Measurements from ENCODE around the gene MREG. TPM values are rescaled to one million over a fixed set of nuclear protein-coding genes. Genes with fewer than 3 reads are reported as not detected.

MREG gene
- total RNA-seq, 4 donors from 2014 or later: 2.2 to 5.6 (median 3.7) TPM

- ATAC-seq (ENCODE audit: low FRiP score): no peak
- TF ChIP-seq CTCF (IDR thresholded peaks at IDR 0.05): no peak
- no peak for DNase-seq (ENCODE audit: low spot score)
Measured at GRCh38 chr2:215898363-215898762, 115.0 kb downstream of the MREG start.

GRCh38 chr2:215896921-215897320 lies 116.4 kb downstream of the MREG start:
- TF ChIP-seq CTCF (IDR thresholded peaks at IDR 0.05): no peak
- DNase-seq (ENCODE audit: low spot score) (no peak), ATAC-seq (ENCODE audit: low FRiP score) (no peak)

GRCh38 chr2:215895330-215895729 lies 118.0 kb downstream of the MREG start:
- TF ChIP-seq CTCF (IDR thresholded peaks at IDR 0.05): no peak
- ATAC-seq (ENCODE audit: low FRiP score) (no peak), DNase-seq (ENCODE audit: low spot score) (no peak)

Other genes starting within 250 kb of the MREG start
- 10 to 100 TPM; 18.5 to 57.9 (median 24.2) TPM for gene PECR, start 68.3 kb upstream of the MREG start, total RNA-seq
- gene TMEM169, start 68.4 kb upstream of the MREG start, total RNA-seq: 1 to 10 TPM in 1 of 4 donors, under 1 TPM in 3; 0.36 to 1.6 (median 0.70) TPM
- gene XRCC5, start 95.8 kb upstream of the MREG start, total RNA-seq: 100 to 1,000 TPM; 112 to 153 (median 143) TPM

All from omental fat pad (tissue), 4 donors.